HL-60 (cell line): ENCODE measurements around the gene MAN1A2.

Source experiments
- GABPA ChIP-seq: IDR thresholded peaks from 2 replicates; pipeline ENCODE4 v1.6.1; 2012; ENCODE audit warnings: low read depth
- POLR2AphosphoS5 ChIP-seq: IDR thresholded peaks from 2 replicates; pipeline ENCODE4 v1.6.1; 2012; ENCODE audit warnings: low read depth
- SPI1 ChIP-seq: IDR thresholded peaks from 2 replicates; pipeline ENCODE4 v1.6.1; 2012; ENCODE audit warnings: low read depth, mild to moderate bottlenecking, borderline replicate concordance
- TF ChIP-seq, protein P1 (sequence below): IDR thresholded peaks from one replicate; pipeline ENCODE4 v1.5.1; 2011; ENCODE audit warnings: low read length, control low read depth, inconsistent platforms; ENCODE audit not compliant: insufficient read depth
- TF ChIP-seq, protein P2 (sequence below): IDR thresholded peaks from 2 replicates; pipeline ENCODE4 v1.6.1; 2012; ENCODE audit warnings: low read depth; ENCODE audit not compliant: insufficient replicate concordance

DNA sequence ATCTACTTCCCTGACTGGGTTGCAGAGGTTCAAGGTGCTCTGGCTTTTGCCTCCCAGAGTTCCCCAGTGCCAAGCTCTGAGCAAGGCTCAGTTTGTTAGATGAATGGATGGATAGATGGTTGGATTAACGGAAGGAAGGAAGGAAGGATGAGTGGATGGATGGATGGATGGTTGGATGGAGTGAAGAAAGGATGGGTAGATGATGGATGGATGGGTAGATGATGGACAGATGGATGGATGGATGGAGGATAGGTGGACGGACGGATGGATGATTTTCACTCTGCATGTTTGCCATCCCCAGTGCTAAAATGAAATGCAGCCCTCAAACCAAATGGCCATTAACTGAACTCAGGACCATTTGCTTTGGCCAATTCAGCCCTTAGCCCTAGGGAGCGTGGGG, 211.2 kb downstream of the MAN1A2 start:
- TF ChIP-seq, protein P1, sequence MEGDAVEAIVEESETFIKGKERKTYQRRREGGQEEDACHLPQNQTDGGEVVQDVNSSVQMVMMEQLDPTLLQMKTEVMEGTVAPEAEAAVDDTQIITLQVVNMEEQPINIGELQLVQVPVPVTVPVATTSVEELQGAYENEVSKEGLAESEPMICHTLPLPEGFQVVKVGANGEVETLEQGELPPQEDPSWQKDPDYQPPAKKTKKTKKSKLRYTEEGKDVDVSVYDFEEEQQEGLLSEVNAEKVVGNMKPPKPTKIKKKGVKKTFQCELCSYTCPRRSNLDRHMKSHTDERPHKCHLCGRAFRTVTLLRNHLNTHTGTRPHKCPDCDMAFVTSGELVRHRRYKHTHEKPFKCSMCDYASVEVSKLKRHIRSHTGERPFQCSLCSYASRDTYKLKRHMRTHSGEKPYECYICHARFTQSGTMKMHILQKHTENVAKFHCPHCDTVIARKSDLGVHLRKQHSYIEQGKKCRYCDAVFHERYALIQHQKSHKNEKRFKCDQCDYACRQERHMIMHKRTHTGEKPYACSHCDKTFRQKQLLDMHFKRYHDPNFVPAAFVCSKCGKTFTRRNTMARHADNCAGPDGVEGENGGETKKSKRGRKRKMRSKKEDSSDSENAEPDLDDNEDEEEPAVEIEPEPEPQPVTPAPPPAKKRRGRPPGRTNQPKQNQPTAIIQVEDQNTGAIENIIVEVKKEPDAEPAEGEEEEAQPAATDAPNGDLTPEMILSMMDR: no peak
- TF ChIP-seq POLR2AphosphoS5: no peak
- TF ChIP-seq, protein P2, sequence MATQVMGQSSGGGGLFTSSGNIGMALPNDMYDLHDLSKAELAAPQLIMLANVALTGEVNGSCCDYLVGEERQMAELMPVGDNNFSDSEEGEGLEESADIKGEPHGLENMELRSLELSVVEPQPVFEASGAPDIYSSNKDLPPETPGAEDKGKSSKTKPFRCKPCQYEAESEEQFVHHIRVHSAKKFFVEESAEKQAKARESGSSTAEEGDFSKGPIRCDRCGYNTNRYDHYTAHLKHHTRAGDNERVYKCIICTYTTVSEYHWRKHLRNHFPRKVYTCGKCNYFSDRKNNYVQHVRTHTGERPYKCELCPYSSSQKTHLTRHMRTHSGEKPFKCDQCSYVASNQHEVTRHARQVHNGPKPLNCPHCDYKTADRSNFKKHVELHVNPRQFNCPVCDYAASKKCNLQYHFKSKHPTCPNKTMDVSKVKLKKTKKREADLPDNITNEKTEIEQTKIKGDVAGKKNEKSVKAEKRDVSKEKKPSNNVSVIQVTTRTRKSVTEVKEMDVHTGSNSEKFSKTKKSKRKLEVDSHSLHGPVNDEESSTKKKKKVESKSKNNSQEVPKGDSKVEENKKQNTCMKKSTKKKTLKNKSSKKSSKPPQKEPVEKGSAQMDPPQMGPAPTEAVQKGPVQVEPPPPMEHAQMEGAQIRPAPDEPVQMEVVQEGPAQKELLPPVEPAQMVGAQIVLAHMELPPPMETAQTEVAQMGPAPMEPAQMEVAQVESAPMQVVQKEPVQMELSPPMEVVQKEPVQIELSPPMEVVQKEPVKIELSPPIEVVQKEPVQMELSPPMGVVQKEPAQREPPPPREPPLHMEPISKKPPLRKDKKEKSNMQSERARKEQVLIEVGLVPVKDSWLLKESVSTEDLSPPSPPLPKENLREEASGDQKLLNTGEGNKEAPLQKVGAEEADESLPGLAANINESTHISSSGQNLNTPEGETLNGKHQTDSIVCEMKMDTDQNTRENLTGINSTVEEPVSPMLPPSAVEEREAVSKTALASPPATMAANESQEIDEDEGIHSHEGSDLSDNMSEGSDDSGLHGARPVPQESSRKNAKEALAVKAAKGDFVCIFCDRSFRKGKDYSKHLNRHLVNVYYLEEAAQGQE: no peak
- no peak for TF ChIP-seq SPI1
- TF ChIP-seq GABPA: no peak
